HG03175 (cell line): ENCODE results near the gene SEMA7A.
"Not testable (repeated sequence)": the region's sequence is repeated elsewhere in the genome, so short reads cannot be mapped to it uniquely, and the experiment has no call there.

Source experiments
- ATAC-seq: cut with Tn5 transposase; IDR thresholded peaks from one replicate; pipeline ENCODE4 v1.9.1; 2021; ENCODE audit warnings: mild to moderate bottlenecking, moderate library complexity; ENCODE audit not compliant: unreplicated experiment

The SEMA7A gene

DNA sequence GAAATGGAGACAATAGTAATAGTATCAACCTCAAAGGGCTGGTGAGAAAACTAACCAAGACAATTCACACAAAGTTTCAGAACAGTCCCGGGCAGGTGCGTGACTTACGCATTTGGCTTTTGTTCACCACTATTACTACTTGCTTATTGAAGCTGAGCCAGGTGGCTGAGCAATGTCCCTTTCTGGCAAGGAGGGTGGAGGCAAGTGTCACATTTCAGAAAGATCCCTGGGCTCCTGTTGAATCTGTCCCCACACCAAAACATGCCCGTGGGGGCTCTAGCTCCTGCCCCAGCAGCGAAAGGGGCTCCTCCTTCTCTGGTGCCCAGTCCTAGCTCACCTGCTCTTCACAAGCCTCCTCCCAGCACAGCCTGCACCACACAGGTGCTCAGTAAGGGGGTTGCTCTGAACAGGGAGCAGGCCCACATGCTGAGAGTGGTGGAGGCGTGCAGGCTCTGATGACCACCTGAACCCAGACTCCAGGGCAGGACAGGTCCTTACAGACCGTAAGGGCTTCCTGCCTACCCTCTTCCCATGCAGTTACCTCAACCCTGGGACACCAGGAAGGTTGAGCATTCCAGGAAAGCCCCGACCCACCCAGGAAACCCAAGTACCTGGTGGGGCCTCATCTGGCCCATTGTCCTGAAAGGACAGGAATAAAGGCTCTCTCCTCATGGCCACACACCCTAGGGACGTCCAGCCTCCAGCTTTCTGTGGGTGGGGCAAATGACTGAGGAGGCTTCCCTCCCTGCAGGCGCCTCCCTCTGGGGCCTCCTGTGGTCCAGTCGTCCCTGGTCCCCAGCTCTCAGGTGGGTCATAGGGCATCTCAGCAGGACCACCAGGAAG, 32.6 kb downstream of the SEMA7A start:
- ATAC-seq = no peak

DNA sequence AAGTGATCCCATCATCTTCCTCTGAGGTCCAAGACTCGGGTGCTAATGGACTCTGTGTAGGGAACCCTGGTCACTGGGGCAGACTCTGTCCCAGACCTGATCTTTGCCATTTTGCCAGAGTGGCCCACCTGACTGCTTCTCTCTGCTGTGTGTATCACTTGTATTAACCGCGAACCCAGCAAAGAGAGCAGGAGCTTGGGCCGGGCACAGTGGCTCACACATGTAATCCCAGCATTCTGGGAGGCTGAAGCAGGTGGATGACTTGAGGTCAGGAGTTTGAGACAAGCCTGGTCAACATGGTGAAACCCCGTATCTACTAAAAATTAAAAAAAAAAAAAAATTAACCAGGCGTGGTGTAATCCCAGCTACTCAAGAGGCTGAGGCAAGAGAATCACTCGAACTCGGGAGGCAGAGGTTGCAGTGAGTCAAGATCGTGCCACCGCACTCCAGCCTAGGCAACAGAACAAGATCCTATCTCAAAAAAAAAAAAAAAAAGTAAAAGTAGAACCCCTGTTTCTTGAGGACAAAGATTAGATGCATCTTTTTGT, 33.4 kb downstream of the SEMA7A start:
- no peak for ATAC-seq

DNA sequence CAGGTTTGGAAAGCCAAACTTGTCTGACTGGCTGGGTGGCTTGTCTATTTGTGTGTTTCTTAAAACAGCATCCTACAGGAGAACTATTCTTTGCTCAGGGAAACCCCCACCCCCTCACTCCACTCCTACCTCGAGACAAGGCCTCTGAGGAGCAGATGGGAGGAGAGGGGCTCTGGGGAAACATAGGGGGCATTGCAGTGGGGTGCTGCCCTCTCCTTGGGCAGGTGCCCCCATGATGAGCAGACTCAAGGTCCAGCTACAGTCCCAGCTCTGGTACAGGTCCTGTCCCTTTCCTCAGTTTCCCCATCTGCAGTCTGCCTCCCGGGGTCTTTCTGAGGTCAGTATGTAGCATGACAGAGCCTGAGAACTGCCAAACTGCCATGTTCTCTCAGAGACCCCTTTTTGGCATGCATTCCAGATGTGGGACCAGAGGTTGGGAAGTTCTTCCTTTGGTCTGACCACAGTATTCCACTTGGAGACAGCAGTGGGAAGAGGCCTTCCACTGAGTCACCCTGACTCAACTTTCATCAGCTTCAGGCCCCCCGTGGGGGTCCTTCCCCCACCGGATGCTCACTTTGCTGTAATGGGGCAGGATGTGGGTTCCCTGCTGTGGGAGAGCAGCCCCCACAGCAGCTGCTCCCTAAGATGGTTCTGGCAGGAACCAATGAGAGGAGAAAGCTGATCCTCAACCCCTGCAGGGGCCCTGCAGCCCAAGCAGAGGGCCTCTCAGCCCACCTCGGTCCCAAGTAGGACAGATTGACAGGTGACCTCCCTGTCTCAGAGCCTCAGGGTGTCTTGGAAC, 34.0 kb downstream of the SEMA7A start:
- no peak for ATAC-seq

DNA sequence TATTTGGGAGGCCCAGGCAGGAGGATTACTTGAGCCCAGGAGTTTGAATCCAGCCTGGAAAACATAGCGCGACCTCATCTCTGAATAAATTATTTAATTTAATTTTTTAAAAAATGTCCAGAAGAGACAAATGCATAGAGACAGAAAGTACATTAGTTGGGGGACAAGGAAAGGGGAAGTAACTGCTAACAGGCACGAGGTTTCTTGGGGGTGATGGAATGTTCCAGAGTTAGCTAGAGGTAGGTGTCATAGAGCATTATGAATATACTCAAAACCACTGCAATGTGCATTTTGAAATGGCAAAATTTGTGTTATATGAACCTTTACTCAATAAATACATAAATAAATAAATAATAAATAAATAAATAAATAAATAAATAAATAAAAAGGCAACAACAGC, 34.7 kb downstream of the SEMA7A start:
- ATAC-seq = no peak

DNA sequence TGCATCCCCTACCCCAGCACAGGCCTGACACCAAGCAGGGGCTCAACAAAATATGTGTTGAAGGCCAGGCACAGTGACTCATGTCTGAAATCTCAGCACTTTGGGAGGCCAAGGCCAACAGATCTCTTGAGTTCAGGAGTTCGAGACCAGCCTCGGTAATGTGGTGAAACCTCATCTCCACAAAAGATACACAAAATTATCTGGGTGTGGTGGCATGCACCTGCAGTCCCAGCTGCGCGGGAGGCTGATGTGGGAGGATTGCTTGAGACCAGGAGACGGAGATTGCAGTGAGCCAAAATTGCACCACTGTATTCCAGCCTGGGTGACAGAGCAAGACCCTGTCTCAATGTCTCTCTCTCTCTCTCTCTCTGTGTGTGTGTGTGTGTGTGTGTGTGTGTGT, 35.6 kb downstream of the SEMA7A start:
- no peak for ATAC-seq

DNA sequence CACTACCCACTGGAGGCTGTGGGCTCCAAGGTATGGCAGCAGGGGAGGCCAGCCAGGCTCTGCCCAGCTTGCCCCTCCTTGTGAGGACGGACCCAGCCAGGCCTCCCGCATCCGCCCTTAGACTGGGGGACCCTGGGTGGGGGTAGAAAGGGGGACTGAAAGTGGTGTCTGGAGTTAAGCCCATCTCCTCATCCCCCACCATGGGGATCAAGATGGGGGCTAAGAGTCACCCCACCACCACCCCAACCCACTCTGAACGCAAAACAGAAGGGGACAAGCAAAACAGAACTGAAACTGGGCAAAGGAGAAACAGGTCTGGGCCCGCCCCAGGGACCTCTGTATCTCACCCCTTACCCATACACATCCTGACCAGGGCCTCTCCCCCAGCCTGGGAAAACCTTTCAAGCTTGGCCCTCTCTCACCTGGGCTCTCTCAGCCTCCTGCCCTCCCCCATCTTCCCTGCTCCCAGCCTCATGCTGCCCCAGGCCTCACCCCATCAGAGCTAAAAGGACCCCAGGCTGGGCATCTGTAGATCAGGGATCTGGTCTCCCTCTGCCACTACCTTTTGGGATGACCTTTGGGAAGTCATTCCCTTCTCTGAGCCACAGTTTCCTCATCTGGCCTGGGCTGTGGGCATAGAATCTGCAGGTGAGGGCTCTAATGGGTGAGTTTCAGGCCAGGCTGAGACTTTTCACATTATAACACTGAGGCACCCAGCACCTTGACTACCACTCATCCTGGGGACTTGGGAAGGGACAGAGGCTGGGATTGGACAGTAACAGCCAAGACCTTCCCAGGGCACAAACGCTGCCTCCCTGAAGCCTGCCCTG, 36.3 kb downstream of the SEMA7A start:
- ATAC-seq = peak; percentile 35

DNA sequence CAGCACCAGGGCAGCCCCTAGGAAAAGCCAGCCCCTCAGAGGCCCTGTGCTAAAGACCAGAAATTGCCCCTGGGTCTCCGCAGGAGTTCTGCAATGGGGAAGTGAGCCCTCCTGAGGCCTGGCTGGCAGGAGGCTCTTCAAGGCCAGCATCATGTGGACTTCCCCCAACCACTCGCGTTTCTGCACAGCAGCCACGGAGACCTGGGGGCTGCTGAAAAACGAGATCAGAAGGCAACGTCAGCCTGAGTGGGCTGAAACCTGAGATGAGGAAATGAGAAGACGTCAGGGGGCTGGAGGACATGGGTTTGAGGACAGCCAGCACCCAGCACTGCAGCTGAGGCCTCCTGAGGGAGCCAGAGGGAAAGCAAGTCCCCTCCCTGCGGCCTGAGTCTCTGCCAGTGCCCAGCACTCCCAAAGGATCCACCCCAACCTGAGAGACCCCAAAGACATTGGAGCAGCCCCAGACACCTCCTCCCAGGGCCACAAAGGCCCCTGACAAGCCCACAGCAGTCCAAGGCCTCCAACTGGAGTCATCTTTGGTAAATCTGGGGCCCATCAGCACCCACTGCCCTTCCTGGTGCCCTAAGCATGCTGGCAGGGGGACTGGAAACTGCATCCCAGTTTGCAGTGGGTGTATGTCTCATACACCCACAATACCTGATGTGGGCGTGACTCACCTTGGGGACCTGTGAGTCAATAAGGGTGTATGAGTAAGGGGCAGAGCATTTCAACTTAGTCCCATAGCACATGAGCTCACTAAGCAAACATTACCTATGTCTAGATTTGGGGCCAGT, 37.1 kb downstream of the SEMA7A start:
- peak; percentile 25 for ATAC-seq

DNA sequence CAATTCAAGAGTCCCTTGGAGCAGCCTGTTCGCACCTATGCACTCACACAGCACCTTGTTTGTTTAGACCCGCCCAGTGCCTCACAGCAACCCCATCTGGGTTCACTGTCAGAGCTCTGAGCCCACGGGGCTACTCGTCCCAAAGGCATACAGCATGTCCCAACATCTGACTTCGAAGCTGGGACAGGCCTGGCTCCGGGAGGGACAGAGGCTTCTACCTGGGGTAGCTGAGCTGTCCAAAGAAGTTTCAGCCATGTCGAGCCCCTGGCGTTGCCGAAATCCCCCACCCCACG, 37.7 kb downstream of the SEMA7A start:
- no peak for ATAC-seq

DNA sequence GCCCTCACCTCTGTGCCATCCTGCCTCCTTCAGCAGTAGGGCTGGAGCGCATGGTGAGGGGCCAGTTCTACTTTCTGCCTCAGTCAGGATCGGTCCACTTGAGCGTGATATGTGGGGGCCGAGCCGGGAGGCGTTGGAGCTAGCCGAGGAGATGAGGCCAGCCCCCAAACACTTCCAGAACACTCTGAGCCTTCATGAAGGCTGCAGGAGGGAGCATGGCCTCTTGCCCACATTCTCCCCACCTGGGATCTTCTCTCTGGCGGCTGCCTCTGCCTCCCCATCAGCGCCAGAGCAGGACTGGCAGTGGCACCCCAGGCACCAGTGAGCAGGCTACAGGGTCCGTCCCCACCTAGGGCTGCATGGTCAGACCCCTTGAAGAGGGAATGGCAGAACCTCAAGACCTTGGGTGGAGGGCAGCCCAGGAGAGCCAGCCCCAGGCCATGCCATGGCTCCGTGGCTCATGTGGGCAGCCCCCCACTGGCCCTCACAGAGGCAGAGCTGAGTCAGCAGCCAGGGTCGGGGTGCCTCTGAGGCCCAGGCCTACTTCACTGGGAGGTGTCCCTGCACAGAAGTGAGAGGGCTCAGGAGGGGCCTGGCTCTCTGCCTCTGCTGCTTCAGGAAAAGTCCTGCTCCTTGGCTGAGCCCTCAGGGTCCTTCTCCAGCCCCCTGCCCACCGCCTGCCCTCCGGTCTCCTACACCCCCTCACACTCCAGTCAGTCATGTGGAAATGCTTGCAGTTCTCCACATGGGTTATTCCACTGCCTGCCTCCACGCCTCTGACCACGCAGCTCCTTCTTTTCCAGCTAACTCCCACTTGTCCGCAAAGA, 38.2 kb downstream of the SEMA7A start:
- no peak for ATAC-seq

DNA sequence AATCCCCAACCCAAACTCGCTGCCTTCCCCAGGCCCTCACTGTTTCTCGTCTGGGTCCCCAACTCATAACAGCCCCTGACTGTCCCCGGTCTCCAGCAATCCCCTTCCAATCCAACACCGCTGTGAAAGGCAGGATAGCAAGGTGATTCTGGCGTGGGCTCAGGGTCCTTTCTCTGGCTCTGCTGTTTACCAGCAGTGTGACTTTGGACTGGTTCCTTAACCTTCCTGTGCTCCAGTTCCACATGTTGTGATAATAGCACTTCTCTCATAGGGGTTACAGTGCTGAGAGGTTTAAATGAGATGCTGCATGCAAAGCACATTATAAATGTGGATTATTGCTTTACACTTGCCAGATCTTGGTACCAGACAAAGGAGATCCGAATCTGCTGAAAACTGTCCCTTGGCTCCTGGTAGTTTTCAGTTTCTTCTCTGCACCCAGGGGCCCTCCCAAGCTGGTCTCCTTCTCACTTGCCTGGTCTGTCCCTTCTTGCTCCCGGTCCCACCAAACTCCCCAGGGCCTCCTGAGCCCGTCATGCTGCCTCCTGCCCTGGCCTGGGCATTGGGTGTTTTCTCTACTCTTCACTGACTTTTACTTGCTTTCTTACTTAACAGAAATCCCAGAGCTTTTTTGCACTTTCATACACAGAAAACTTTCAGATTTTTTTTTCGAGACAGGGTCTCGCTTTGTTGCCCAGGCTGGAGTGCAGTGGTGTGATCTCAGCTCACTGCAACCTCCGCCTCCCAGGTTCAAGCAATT, 39.5 kb downstream of the SEMA7A start:
- no peak for ATAC-seq

DNA sequence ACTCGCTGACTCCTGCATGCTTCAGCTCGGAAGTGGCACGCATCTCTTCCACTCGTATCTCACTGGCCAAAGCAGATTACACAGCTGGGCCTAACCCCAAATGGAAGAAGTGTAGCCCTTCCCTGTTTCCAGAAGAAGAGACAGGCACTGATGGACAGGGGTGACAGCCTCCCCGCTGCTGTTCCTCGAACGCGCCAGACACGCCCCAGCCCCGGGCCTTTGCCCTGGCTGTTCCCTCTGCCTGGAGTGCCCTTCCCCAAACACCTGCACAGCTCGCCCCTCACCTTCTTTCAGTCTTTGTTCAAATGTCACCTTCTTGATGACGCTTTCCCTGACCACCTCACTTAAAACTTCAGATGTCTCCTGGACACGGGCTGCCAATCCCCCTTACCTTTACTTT, 40.3 kb downstream of the SEMA7A start:
- ATAC-seq = no peak

DNA sequence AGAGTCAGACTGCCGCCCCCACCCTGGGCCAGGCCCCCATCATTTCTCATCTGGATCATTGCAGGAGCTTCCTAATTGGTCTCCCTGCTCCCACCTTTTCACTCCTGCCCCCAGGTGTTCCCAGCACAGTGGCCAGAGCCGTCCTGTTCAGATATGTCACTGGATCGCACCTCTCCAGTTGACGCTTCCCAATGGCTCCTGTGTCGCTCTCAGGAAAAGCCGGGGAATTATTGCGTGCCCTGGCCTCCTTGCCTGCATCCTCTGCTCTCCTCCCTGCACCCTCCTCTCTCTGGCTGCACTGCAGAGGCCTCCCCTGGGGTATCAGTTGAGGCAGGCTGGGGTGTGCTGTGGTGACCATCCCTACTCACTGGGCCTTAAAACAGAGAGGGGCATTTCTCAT, 40.9 kb downstream of the SEMA7A start:
- no peak for ATAC-seq

DNA sequence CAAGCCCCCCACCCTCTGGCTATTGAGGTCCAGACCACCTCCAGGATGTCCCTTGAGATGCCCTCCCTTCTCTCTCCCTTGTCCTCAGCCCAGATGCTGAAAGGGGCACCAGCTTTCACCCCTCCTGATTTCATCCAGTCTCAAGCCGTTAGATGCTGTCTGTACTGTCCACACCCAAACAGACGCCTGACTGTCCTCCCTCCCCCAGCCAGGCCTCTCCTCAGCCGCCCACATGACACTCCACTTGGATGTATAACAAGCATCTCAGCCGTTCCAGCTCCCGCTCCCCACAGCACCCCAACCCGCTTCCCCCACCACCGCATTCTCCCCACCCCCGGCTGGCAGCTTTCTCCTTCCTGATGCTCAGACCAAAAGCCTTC, 41.3 kb downstream of the SEMA7A start:
- ATAC-seq = no peak

DNA sequence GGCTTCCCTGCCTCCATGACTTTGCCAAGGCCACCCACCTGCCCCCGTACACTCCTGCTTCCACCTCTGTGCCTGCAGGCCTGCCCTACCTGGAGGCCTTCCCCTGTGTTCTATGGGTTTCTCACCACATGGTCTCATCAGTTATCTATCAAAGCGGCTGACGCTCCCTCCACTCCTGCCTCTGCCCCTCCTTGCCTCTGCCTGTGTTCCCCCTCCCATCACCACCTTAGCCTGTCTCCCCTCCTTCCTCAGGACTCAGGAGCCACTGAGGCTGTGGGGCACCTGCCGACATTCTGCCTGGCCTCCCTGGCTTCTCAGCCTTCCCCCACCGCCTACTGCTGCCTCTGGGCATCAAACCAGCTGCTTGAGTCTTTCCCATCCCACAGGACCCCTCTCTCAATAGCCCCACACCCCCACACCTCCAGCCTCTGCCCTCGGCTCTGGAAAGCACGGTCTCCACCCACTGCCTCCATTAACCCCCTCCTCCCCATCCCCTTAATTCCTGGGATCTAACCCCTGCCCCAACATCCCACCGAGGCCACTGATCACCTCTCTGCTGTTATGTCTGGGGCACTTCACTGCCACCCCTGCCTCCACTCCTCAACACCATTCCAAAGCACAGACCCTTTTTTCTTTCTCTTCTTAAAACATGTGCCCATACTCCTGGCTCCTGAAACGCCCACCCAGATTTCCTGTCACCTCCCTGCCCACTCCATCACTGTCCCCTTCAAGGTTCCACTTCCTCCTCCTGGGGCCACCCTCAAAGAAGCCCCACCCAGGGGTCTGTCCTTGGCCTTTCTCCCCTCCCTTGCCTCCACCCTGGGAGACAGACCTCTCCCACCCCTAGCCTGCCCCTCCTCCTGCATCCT, 41.9 kb downstream of the SEMA7A start:
- ATAC-seq = no peak

DNA sequence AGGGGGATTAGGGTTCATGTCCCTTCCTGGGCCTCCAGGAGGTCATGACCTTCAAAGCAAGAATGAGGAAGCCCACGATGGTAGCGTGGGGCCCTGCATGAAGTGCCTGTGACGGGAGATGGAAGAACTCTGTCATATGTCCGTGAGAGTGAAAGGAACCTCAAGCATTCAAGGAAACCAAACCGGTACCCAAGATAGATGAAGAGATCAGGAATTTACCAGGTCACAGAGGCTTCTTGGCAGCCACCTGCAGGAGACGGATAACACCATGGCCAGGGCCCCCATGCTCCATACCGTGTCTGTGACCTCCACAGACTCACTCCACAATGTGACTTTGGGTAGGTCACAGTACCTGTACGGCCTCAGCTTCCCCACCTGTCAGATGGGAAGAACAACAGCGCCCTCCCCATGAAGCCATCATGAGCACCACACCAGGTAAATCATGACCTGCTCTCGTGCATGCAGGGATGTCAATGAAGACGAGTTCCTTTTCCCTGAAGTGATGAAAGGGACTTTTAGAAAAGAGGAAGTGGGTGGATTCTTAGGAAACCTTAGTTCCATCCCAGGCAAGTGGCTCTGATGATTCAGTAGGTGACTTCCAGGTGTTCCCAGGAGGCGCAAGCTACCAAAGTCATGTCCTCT, 43.0 kb downstream of the SEMA7A start:
- no peak for ATAC-seq

DNA sequence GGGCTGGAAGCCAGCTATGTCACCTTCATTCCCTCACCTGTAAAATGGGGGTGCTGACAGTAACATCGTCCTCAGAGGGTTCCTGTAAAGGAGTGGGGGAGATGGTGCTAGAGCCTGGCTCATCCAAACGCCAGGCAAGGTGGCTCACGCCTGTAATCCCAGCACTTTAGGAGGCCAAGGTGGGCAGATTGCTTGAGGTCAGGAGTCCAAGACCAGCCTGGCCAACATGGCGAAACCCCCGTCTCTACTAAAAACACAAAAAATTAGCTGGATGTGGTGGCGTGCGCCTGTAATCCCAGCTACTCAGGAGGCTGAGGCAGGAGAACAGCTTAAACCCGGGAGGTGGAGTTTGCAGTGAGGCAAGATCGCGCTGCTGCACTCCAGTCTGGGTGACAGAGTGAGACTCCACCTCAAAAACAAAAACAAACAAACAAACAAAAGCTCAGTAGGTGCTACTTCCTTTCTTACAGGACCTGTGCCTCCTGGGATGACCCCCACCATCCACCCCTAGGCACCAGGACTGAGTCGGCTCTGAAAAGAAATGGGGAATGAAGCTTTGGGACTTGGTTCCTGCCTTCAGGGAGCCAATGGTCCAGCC, 43.6 kb downstream of the SEMA7A start:
- ATAC-seq = not testable (repeated sequence)
